ENCODE measurements around the gene PICALM.

- TF ChIP-seq POLR2AphosphoS5 (IDR thresholded peaks at IDR 0.05) (no peak), POLR2A (IDR thresholded peaks at IDR 0.05) (no peak), CTCF (IDR thresholded peaks at IDR 0.05) (no peak), EP300 (IDR thresholded peaks at IDR 0.05) (no peak)
Observed at GRCh38 chr11:86021377-86021776, 47.5 kb downstream of the PICALM start.

Measured in gastroesophageal sphincter (tissue), 3 donors.